Measurements from ENCODE around the gene GJD2. TPM values are rescaled to one million over a fixed set of nuclear protein-coding genes. Genes with fewer than 3 reads are reported as not detected.

Gene GJD2
- total and polyA plus RNA-seq, 4 donors = not detected

DNA sequence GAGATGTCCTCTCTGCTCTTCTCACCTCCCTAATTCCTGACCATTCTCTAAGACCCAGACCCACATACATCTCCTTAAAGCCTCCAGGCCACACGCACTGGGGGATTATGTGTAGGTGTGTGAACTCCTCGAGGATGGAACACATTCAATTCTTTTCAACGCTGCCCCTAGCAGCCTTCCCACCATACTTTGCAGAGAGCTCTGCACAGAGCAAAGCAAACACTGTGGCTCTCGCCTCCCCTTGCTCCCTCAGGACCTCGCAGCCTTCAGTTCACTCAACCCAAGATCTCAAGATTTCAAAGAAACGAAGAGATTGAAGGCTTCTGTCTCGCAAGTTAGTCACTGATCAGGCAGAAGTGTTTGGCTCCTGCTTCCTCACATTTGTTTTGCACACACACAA, 34.5 kb upstream of the GJD2 start:
- H3K9me3 ChIP-seq (ENCODE audit: control insufficient read depth in 4 of 4, low read length in 3 of 4) = no peaks in the 10 kb centered on the region
- no peak overlapping the region for H3K27ac ChIP-seq (ENCODE audit: low read depth in 1 of 2, low read length in 2 of 2)
- no peaks in the 10 kb centered on the region for H3K36me3 ChIP-seq (ENCODE audit: control insufficient read depth in 4 of 4, insufficient read depth in 3 of 4, low read depth in 1 of 4, low read length in 3 of 4)
- TF ChIP-seq, protein P1, sequence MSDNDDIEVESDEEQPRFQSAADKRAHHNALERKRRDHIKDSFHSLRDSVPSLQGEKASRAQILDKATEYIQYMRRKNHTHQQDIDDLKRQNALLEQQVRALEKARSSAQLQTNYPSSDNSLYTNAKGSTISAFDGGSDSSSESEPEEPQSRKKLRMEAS (IDR thresholded peaks at IDR 0.05) = no peak
- TF ChIP-seq EGR1 (IDR thresholded peaks at IDR 0.05; ENCODE audit: low read depth in 2 of 2) (no peak), FOXA1 (IDR thresholded peaks at IDR 0.05) (no peak), NR2F2 (IDR thresholded peaks at IDR 0.05) (no peak), RXRA (IDR thresholded peaks at IDR 0.05) (no peak), SP1 (IDR thresholded peaks at IDR 0.05) (no peak), YY1 (IDR thresholded peaks at IDR 0.05) (no peak), HNF4A (conservative IDR thresholded peaks at IDR 0.05) (no peak)
- TF ChIP-seq, protein P2, sequence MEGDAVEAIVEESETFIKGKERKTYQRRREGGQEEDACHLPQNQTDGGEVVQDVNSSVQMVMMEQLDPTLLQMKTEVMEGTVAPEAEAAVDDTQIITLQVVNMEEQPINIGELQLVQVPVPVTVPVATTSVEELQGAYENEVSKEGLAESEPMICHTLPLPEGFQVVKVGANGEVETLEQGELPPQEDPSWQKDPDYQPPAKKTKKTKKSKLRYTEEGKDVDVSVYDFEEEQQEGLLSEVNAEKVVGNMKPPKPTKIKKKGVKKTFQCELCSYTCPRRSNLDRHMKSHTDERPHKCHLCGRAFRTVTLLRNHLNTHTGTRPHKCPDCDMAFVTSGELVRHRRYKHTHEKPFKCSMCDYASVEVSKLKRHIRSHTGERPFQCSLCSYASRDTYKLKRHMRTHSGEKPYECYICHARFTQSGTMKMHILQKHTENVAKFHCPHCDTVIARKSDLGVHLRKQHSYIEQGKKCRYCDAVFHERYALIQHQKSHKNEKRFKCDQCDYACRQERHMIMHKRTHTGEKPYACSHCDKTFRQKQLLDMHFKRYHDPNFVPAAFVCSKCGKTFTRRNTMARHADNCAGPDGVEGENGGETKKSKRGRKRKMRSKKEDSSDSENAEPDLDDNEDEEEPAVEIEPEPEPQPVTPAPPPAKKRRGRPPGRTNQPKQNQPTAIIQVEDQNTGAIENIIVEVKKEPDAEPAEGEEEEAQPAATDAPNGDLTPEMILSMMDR (IDR thresholded peaks at IDR 0.05; ENCODE audit: low read depth, low read length, missing input control) = no peak
- WGBS = 55% methylated on average over 7 of the region's 7 CpGs
- no peak overlapping the region for H3K9ac ChIP-seq (ENCODE audit: low read depth in 1 of 2, low read length in 2 of 2)
- H3K27me3 ChIP-seq (ENCODE audit: control insufficient read depth in 4 of 4, insufficient read depth in 4 of 4, low read length in 3 of 4) = peaks cover 0 to 6% (median 0%) of the 10 kb centered on the region in 4 donors
- H3K4me1 ChIP-seq (ENCODE audit: control insufficient read depth in 4 of 4, insufficient read depth in 4 of 4, low read length in 3 of 4) = no peaks in the 10 kb centered on the region
- DNase-seq (ENCODE audit: low spot score) = no peak
- H3K4me3 ChIP-seq (ENCODE audit: low read depth in 1 of 3, low read length in 3 of 3) = no peak overlapping the region

DNA sequence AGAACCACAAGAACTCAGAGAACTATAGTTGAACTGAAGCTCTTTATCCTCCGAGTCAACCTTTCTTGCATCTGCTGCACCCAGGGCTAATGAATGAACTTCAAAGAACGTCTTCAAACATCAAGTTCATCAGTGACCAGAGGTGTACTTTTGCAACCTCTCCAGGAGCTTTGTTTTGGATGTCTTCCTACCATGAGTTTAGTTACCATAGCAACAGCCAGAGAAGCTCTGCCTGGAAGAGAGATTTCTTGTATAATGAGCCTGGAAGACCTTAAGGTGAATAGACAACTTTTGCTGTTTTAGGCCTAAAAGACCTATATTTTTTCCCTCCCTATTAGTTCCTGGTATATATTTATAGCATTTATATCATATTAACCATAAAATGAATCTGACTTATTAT, 31.4 kb upstream of the GJD2 start:
- Histone ChIP-seq H3K4me3 (ENCODE audit: low read depth in 1 of 3, low read length in 3 of 3) (no peak overlapping the region), H3K9me3 (ENCODE audit: control insufficient read depth in 4 of 4, low read length in 3 of 4) (no peaks in the 10 kb centered on the region), H3K27ac (ENCODE audit: low read depth in 1 of 2, low read length in 2 of 2) (no peak overlapping the region), H3K36me3 (ENCODE audit: control insufficient read depth in 4 of 4, insufficient read depth in 3 of 4, low read depth in 1 of 4, low read length in 3 of 4) (no peaks in the 10 kb centered on the region), H3K9ac (ENCODE audit: low read depth in 1 of 2, low read length in 2 of 2) (no peak overlapping the region), H3K27me3 (ENCODE audit: control insufficient read depth in 4 of 4, insufficient read depth in 4 of 4, low read length in 3 of 4) (peaks cover 0 to 5% (median 0%) of the 10 kb centered on the region in 4 donors), H3K4me1 (ENCODE audit: control insufficient read depth in 4 of 4, insufficient read depth in 4 of 4, low read length in 3 of 4) (no peaks in the 10 kb centered on the region)
- no peak for DNase-seq (ENCODE audit: low spot score)
- 79% methylated on average over 2 of the region's 2 CpGs for WGBS
- TF ChIP-seq TAF1 (conservative IDR thresholded peaks at IDR 0.05) (no peak), FOXA2 (IDR thresholded peaks at IDR 0.05) (no peak), HNF4G (IDR thresholded peaks at IDR 0.05) (no peak), JUND (IDR thresholded peaks at IDR 0.05) (no peak), EGR1 (IDR thresholded peaks at IDR 0.05; ENCODE audit: low read depth in 2 of 2) (no peak), YY1 (IDR thresholded peaks at IDR 0.05) (no peak), SP1 (IDR thresholded peaks at IDR 0.05) (no peak), RXRA (IDR thresholded peaks at IDR 0.05) (no peak)
- TF ChIP-seq, protein P1 (IDR thresholded peaks at IDR 0.05) = no peak
- TF ChIP-seq, protein P3, sequence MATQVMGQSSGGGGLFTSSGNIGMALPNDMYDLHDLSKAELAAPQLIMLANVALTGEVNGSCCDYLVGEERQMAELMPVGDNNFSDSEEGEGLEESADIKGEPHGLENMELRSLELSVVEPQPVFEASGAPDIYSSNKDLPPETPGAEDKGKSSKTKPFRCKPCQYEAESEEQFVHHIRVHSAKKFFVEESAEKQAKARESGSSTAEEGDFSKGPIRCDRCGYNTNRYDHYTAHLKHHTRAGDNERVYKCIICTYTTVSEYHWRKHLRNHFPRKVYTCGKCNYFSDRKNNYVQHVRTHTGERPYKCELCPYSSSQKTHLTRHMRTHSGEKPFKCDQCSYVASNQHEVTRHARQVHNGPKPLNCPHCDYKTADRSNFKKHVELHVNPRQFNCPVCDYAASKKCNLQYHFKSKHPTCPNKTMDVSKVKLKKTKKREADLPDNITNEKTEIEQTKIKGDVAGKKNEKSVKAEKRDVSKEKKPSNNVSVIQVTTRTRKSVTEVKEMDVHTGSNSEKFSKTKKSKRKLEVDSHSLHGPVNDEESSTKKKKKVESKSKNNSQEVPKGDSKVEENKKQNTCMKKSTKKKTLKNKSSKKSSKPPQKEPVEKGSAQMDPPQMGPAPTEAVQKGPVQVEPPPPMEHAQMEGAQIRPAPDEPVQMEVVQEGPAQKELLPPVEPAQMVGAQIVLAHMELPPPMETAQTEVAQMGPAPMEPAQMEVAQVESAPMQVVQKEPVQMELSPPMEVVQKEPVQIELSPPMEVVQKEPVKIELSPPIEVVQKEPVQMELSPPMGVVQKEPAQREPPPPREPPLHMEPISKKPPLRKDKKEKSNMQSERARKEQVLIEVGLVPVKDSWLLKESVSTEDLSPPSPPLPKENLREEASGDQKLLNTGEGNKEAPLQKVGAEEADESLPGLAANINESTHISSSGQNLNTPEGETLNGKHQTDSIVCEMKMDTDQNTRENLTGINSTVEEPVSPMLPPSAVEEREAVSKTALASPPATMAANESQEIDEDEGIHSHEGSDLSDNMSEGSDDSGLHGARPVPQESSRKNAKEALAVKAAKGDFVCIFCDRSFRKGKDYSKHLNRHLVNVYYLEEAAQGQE (IDR thresholded peaks at IDR 0.05) = no peak
- TF ChIP-seq, protein P4, sequence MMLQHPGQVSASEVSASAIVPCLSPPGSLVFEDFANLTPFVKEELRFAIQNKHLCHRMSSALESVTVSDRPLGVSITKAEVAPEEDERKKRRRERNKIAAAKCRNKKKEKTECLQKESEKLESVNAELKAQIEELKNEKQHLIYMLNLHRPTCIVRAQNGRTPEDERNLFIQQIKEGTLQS (IDR thresholded peaks at IDR 0.05) = no peak
